Bone marrow (tissue), 2 donors: ENCODE measurements around the gene LRIF1.
"Not testable (repeated sequence)": the region's sequence is repeated elsewhere in the genome, so short reads cannot be mapped to it uniquely, and the experiment has no call there.

Experiments used
- DNase-seq, 2 donors: peaks; one replicate each; lab custom pipeline; 2025; lab: John Stamatoyannopoulos, UW

The LRIF1 gene

DNA sequence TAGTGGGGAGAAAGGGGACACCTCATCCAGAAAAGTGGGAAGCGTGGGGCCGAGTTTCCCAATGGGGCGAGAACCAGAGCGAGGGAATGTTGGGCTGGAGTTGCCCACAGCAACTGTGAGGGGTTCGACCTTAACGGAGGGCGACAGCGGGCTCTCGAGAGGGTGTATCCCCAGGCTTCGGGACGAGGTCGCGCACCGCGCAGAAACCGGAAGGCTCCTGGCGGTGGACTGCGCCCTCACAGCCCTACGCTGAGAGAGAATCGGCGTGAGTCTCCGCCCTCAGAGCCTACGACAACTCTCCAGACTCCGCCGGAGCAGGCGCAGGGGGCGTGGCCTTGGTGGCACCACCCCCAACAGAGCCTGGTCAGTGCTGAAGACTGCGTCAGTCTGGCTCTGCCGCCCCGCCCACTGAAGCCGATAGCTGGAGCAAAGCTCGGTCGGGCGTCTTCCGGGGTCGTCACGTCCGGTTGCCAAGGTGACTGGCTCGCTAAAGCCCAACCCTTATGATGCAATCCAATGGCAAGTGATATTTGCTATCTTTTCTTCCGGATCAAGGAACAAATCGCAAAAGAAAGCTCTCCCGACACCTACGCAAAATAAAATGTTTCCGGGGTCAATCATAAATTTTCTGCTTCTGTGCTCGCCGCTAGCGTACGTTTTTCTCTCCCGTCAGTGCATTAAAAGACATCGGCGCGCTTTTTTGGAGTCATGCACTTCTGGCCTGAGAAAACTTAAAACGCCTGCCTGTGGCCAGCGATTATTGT is at the start of gene LRIF1:
TSS of gene LRIF1 (minus strand) at position 232 of the 764 bp plus-strand sequence. CDS start 234 bp downstream, outside the sequence.
- DNase-seq, result peak; percentile 92 to 98

GRCh38 chr1:111008031-111008430 is 44.3 kb upstream of the LRIF1 start:
- no peak for DNase-seq

GRCh38 chr1:111006556-111006955 is 42.8 kb upstream of the LRIF1 start:
- DNase-seq, result no peak

DNA sequence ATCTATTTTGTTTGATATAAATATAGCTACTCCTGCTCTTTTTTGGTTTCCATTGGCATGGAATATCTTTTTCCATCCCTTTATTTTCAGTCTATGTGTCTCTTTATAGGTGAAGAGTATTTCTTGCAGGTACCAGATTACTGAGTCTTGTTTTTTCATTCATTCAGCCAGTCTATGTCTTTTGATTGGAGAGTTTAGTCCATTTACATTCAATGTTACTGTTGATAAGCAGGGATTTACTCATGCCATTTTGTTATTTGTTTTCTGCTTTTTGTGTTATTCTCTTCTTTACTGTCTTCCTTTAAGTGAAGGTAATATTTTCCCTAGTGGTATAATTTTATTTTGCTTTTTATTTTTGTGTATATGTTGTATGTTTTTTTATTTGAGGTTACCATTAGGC is 35.9 kb upstream of the LRIF1 start:
- not testable (repeated sequence) for DNase-seq

GRCh38 chr1:110992329-110992728 is 28.6 kb upstream of the LRIF1 start:
- DNase-seq, result not testable (repeated sequence)

GRCh38 chr1:110991295-110991694 is 27.6 kb upstream of the LRIF1 start:
- DNase-seq, result not testable (repeated sequence)

DNA sequence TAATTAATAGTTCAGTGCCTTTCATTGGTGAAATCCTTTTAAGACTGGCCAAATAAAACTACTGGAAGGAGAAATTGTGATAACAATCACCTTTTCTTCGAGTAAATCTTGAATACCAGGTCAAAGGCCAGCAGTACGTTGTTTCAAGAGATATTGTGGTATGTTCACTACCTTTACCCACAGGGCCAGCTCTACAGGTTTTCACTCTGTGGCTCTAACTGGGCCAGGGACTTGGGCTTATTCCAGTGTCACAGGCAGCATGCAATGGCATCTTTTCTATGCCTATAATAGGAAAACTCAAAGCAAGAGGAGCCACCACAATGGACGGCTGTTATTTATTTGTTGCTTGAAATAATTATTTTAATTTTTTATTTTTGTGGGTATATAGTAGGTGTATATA is 26.8 kb upstream of the LRIF1 start:
- DNase-seq, result no peak

DNA sequence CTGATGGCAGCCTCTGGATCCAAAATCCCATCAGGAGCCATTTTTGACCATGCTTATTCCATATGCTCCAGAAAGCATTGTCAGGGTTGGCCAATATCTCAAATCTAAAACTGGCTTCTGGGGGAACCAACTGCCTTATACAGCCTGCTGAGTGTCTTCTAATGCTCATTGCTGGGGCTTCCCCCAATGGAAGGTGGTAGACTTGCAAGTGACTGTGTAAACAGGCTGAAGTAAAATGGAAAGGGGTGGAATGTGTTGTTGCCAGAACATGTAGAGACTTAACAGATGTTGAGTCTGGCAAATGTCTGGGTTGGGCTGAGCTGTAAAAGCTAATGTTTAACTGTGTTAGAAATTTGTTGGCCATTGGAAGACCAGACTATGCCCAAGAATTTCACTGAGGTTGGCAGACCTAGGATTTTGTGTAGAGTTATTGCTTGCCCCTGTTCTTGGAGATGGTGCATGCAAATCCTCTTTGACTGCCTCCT is 22.7 kb upstream of the LRIF1 start:
- no peak for DNase-seq

DNA sequence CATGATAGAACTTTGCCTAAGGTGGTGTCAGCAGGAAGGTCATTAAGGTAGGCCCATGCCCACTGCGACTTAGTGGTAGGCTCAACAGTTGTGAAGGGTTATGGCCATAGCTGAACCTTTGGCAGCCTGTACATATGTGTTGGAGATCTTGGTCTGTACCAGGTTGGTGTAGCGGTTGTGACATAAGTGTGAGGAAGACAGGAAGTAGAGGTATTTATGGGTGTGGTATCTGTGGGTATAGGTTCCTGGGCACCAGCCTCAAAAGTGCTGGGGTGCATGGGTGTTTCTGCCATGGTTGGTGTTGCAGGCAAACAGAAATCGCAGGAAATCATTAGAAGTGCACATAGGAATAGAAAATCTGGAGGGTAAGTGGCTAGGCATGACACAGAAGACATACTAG is 18.6 kb upstream of the LRIF1 start:
- DNase-seq, result no peak

DNA sequence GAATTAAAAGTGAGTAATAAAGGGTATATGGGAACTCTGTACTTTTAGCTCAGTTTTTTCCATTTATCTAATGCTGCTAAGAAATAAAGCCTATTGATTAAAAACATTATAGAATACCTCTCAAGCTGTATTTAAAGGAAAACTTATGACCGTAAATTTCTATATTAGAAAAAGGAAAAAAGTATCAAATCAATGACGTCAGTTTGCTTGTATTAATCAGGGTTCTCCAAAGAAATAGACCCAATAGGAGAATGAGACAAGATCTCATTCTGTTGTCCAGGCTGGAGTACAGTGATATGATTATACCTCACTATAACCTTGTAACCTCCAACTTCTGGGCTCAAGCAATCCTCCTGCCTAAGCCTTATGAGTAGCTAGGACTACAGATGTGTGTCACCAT is 15.4 kb upstream of the LRIF1 start:
- no peak for DNase-seq

GRCh38 chr1:110976089-110976488 is 12.4 kb upstream of the LRIF1 start:
- DNase-seq, result no peak

DNA sequence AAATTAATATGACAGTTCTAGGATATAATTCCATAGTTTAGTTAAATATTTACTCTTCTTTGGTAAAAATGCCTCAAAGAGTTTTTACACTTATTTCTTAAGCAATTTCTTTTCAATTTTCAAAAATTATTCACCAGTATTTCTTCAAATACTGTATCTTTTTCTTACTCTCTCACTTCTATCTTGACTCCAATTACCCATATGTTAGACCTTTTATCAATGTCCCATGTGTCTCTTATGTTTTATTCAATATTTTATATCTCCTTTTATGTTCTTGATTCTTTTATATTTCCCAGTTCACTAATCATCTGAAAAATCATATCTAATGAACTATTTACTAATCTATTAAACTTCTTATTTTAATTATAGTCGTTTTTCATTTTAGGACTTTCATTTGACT is 11.5 kb upstream of the LRIF1 start:
- no peak for DNase-seq

DNA sequence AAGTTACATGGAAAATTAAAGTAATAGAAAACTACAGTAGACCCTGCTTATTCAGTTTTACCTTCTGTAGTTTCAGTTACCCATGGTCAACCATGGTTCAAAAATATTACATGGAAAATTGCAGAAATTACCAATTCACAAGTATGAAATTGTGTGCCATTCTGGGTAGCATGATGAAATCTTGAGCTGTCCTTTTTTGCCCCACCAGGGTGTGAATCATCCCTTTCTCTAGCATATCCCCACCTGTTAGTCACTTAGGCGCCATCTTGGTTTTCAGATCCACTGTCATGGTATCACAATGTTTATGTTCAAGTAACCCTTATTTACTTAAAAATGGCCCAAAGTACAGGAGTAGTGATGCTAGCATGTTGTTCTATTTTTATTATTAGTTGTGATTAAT is 3.5 kb upstream of the LRIF1 start:
- no peak for DNase-seq

DNA sequence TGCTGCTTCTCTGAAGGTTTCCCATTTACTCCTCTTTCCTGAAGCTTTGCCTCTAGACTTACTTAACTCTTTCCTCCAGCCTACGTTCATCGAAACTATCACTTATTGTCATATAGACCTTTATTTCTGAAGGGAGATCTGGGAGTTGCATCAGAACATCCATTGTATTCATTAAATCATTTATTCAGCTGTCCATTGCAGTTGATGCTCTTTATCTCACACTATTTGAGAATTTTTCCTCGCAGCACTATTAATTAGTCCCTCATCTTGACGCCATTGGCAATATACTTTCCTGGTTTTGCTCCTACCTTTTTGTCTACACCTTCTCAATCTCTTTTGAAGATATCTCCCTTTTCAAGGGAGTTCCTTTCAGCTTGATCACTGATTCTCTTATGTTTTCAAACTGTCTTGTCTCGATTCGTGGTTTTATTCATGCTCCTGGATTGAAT is 757 bp upstream of the LRIF1 start:
- DNase-seq, result no peak

DNA sequence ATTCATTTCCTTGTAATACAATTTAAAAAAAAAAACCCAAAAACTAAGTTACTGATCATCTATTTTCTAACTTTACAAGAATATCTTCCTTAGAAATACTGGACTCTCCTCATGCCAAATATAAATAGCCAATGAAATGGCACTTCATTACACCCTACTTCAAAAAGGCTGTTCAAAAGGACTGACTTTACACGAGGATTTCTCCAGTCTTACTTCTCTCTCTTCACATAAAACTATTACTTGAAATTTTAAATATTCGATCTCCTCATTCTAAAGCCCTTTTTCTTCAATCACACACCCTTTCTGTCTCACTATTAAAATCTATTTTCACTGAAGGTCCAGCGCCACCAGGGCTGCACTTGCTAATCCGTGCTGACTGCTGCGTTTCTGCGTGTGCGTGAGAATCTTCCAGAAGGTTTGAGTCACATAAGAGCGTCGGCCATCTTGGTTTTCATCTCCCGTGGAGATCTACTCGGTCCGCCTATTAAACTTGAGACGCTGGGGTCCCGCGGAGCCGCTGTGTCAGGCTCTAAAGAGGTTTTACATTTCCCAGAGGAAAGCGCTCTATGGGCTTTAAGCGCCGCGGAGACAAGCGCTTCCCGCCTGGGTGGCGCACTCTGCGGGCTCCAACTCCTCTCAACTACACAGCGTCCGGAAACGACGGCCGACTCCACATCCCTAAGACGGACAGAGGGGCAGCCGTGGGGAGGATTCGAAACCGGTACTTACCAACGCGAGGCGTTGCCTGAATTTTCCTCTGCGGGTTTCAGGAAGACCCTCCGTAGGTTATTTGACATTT is 631 bp downstream of the LRIF1 start:
- DNase-seq, result peak; percentile 69 to 83

- no peak for DNase-seq
Measured at GRCh38 chr1:110961902-110962301, 1.8 kb downstream of the LRIF1 start.

DNA sequence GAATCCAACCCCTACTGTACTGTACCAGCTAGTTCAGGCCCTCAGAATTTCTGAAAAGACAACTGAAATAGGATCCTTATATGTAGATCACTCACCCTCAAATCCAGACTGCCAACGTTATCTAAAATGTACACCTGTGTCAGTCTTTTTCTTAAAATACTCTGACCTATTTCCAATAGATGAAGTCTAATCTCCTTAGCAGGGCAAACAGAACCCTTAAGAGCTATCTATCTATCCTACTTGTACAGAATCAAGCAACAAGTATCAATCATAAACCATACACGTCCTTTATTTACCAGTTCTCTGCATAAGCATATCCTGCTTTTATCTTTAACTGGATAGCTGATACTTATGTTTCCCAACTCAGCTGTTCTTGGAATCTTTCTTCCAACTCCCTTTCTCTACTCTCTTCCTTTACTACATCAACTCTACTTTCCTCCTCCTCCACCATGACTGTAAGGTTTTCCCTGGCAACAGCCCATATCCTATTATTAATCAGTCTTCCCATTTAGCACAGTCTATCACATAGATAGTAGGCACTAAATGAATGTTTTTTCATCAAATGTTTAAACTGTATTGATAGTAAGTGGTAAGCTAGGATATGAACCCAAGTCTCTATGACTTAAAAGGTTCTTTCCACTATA is 2.8 kb downstream of the LRIF1 start:
- DNase-seq, result no peak

- no peak for DNase-seq
Measured at GRCh38 chr1:110957798-110958197, 5.9 kb downstream of the LRIF1 start.

- DNase-seq, result no peak
Measured at GRCh38 chr1:110956586-110956985, 7.1 kb downstream of the LRIF1 start.

GRCh38 chr1:110953031-110953430 is 10.7 kb downstream of the LRIF1 start:
- DNase-seq, result no peak

- DNase-seq, result no peak
Measured at GRCh38 chr1:110952031-110952430, 11.7 kb downstream of the LRIF1 start.

DNA sequence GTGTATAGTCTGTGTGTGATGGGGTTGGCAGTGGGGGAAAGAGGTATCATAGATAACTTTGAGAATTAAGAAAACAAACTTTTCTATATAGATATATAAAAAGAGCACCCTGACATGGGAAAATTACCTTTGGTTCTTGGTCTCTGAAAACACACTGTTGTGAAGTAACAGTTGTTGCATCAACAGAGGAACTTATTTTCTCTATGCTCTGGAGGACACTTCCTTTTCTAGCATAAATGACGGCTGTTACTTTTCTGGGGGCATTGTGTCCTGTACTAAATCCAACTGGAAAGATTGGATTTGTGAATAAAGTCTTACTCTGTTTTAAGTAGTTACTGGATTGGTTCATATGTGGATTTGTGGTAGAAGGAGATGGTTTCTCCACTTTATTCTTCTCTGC is 12.6 kb downstream of the LRIF1 start:
- DNase-seq, result no peak
